ENCODE data around the gene MTFP1.
"Not testable (repeated sequence)": the region's sequence is repeated elsewhere in the genome, so short reads cannot be mapped to it uniquely, and the experiment has no call there.

The MTFP1 gene, protein sequence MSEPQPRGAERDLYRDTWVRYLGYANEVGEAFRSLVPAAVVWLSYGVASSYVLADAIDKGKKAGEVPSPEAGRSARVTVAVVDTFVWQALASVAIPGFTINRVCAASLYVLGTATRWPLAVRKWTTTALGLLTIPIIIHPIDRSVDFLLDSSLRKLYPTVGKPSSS

GRCh38 chr22:30425616-30426387, at the start of gene MTFP1:
Gene MTFP1 (plus strand): TSS chr22:30425768. CDS start chr22:30425880, 112 bp downstream.
- peak; percentile 65 for DNase-seq (ENCODE audit: low spot score)

DNA sequence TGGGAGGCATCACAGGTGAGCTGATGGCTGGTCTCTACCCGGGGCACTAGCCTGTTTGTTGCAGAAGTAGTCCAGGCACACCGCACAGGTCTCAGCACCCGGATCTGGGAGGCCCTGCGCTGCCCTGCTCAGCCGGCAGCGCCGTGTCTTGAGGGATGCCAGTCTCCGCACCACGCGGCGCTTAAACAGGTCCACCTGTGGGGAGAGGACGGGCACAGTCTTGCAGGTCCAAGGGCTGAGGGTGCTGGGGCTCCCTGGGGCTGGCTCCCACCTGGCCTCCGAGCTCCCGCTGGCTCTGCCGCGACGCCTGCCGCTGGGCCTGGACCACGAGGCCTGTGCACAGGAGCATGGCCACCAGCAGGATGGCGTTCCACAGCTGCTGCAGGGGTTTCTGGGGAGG, 45.6 kb upstream of the MTFP1 start:
- no peak for DNase-seq (ENCODE audit: low spot score)

DNA sequence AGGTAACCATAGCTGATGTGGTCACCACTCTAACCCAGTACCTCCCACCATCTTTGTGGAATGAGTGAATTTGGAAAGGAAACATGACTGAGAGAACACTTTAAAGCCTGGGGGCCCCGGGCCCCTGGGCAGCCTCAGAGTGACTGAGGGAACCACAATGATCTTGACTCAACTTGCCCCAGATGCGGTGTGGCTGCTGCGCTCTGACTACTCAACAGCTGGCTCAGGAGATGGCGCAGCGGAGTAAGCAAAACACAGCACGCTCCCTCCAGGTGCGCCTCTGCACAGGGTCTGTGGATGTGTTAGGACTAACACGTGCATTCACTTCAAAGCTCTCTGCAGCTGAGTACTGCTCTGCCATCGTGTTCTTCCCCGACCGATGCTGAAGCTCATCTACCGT, 44.3 kb upstream of the MTFP1 start:
- DNase-seq (ENCODE audit: low spot score) = no peak

DNA sequence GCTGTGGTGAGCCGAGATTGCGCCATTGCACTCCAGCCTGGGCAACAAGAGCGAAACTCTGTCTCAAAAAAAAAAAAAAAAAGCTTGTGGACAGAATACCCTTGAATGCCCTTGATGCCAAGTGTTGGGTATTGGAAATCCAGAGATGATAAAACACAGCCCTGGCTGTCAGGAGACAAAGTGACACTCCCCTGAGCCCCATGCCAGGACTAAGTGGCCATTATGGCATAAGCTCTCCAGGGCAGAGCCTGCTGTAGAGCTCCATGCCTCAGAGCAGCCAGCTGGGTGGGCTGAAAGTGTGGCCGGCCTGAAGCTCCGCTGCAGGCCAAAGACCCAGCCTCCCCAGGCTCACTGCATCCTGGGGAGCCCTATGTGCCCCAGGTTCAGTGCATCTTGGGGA, 43.2 kb upstream of the MTFP1 start:
- no peak for DNase-seq (ENCODE audit: low spot score)

GRCh38 chr22:30383061-30383460, 42.5 kb upstream of the MTFP1 start:
- DNase-seq (ENCODE audit: low spot score) = no peak

DNA sequence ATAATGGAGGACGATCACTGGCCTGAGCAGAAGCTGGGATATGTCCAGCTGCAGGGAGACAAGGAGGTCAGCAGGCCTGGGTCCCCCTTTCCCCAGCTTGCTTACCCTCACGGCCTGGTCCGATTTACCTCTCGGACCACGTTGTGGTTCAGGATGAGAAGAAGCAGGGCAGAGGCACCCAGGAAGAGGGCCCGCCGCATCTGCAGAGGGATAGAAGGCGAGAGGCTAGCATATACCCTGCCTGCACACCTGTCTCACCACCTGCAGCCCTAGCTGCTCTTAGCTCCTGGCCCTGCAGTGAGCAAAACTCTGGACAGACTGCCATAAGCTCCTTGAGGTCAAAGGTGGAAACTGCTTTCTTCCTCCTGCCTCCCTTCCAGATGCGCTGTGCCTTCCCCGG, 39.6 kb upstream of the MTFP1 start:
- DNase-seq (ENCODE audit: low spot score) = no peak

- no peak for DNase-seq (ENCODE audit: low spot score)
These were observed 39.0 kb upstream of the MTFP1 start for GRCh38 chr22:30386608-30386959.

DNA sequence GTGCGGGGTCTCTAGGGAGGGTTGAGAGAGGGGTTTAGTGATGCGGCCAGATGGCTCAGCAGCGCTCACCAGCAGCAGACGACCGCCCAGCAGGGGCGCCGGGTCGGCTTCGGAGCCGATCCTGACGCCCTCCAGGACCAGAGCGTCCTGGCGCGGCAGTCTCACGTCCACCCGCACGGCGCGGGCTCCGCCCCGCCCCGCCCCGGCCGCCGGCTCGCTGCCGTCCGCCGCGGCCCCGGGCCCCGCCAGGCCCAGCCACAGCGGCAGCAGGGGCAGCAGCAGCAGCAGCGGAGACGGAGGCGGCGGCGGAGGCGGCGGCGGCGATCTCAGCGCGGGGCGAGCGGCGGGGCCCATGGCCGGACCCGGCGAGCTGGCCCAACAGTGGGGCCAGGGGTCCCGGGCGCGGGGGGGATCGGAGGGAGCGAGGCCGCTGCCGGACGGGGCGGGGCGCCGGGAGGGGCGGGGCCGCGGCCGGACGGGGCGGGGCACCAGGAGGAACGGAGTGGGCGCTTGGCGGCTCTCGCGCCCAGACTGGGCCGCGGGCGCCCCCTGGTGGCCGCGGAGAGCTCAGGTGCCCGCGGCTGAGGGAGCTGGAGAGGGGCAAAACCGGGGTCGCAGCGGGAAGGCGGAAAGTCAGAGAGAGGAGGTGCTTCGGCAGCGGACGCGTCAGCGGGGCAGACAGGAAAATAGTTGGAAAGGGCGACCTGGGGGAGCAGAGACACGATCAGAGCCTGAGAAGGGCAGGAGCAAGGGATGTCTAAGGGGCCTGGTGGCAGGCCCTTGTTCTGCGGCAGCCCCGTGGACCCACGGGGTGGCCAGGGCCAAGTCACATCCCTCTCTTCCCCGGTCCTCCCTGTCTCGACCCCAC, 38.4 kb upstream of the MTFP1 start, which contains the start of gene RNF215:
RNF215 (minus strand) TSS at position 452 of the 868 bp plus-strand sequence; CDS start at position 354, 98 bp downstream.
- DNase-seq (ENCODE audit: low spot score) = peak; percentile 77

- peak; percentile 75 for DNase-seq (ENCODE audit: low spot score)
These were observed 34.4 kb upstream of the MTFP1 start for GRCh38 chr22:30390974-30391691.

- DNase-seq (ENCODE audit: low spot score) = no peak
These were observed 32.8 kb upstream of the MTFP1 start for GRCh38 chr22:30392661-30393321.

DNA sequence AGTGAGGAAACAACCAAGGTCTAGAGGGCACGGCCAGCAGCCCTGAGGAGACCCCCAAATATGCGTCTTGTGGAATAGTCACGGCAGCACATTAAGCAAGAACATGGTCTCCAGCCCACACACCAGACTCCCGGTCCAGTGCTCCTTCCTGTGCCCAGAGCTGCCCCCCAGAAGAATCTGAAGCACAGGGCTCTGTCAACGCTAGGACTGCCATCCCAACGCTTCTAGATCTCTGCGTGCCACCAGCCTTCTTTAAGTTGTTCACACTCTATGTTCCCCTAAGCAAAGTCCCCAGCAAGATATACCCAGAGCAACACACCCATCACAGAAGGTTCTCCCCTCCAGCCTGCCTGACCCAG, 32.3 kb upstream of the MTFP1 start:
- DNase-seq (ENCODE audit: low spot score) = no peak

- no peak for DNase-seq (ENCODE audit: low spot score)
These were observed 31.7 kb upstream of the MTFP1 start for GRCh38 chr22:30393885-30394284.

DNA sequence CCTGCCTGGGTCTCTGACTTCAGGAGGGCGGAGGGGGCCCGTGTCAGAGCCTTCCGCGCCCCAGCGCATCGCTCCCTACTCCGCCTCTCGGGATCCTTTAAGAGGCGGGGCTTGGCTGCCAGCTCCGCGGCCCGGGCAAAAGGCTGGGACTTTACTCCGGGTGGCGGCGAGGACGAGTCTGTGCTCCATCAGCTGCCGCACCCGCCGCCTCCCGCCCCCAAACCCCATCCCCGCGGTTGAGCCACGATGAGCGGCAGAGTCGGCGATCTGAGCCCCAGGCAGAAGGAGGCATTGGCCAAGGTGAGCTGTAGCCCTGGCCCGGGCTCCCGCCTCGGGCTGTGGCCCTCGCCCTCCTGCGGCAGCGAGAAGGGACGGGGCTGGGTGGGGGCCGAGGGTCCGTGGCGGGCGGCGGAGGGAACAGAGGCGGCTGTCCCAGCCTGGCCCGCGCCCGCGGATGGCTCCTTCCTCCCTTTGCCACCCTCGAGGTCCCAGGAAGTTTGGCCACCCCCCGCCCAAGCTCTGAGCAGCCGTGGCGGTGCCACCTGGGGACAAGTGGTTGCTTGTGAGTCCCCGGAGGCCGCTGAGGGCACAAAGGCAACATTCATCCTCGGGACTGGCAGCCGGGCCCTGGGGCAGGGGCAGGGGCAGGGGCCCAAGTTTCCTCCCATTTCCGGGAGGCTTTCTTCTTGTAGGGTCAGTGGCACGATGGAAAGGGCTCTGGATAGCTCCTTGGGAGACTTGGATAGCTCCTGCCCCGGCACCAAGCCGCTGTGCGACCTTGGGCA, 28.5 kb upstream of the MTFP1 start, which contains the start of gene SEC14L2:
SEC14L2 (plus strand) TSS at position 148 of the 785 bp plus-strand sequence; CDS start at position 247, 99 bp downstream.
- DNase-seq (ENCODE audit: low spot score) = no peak

DNA sequence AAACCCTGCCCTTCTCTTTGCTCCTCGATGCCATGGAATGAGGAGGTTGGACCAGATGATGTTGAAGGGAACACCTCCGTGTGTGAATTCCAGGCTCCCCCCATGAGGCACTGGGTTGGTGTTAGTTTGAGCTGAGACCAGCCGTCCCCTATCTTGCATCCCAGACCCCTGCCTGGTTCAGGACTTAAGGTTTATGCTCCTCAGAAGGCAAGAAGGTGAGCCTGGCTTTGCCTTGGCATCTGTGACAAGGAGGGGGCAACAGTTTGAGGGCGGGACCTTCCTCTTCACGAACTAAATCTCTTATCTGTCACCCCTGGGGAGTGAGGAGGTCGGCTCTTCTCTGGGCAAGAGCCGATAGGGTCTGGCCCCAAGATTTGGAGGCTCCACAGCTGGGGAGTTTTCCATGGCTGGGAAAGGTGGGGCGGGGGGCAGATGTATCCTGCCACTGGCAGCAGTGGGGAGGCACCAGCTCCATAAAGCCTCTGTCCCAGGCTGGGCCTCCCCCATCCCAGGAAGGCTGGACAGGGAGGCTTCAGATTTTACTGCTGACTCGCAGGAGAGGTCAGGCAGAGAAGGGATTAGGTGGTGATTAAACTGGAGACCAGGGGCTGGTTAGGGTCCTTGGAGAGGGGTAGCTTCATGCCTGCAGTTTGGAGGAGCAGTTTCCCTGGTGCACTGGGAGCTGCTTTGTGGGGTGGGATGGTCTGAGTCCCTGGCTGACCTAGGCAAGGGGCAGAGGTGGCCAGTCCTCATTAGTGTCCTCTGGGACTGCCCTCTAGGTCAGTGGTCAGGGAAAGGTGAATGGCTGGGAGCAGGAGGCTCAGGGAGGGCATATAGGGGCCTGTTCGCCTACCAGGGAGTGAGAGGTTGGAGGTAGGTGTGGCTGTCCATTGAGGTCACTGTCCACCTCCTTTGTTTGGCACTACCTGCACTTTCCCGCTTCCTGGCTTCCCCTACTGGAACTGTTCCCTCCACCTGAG, 27.6 kb upstream of the MTFP1 start:
- no peak for DNase-seq (ENCODE audit: low spot score)

- DNase-seq (ENCODE audit: low spot score) = no peak
These were observed 26.6 kb upstream of the MTFP1 start for GRCh38 chr22:30398685-30399680.

GRCh38 chr22:30399718-30400117, 25.9 kb upstream of the MTFP1 start:
- no peak for DNase-seq (ENCODE audit: low spot score)

GRCh38 chr22:30400159-30400558, 25.4 kb upstream of the MTFP1 start:
- DNase-seq (ENCODE audit: low spot score) = no peak

GRCh38 chr22:30401024-30401423, 24.5 kb upstream of the MTFP1 start:
- DNase-seq (ENCODE audit: low spot score) = not testable (repeated sequence)
